OCI-LY7 (cell line): ENCODE measurements around the gene ZNF763. TPM values are rescaled to one million over a fixed set of nuclear protein-coding genes. Genes with fewer than 3 reads are reported as not detected.

ENCODE experiments used
- BruUV-seq: library from RNA; stranded (reverse); fragments of 400-500 nt; replicated peaks from 2 replicates; lab custom pipeline; 2021; lab: Mats Ljungman, UMichigan
- CTCF ChIA-PET: fragments of 300-600 bp; sonication (Branson Sonifier 250); formaldehyde crosslinking; loops from one replicate; lab custom pipeline; 2022; ENCODE audit warnings: antibody characterized with exemption; ENCODE audit not compliant: unreplicated experiment; lab: Charles Lee
- POLR2A ChIA-PET: fragments of 300-600 bp; sonication (Branson Sonifier 250); formaldehyde crosslinking; loops from one replicate; lab custom pipeline; 2022; ENCODE audit warnings: antibody characterized with exemption; lab: Charles Lee
- DNase-seq: peaks from one replicate; pipeline ENCODE4 v3.0.0-alpha.2; 2015; ENCODE audit warnings: low spot score
- H2AFZ ChIP-seq: fragments of 200-600 bp; sonication (generic), shearing (Covaris generic); 2 replicates; pipeline ENCODE4 v1.6.1; 2014; ENCODE audit warnings: mild to moderate bottlenecking, antibody characterized with exemption, low read length, moderate library complexity
- H3K27ac ChIP-seq: fragments of 200-600 bp; sonication (generic); 2 replicates; pipeline ENCODE4 v1.5.1; 2014; ENCODE audit warnings: mixed run types, low read depth, mild to moderate bottlenecking, moderate library complexity, low read length, inconsistent platforms; ENCODE audit not compliant: poor library complexity, severe bottlenecking
- H3K36me3 ChIP-seq: fragments of 200-600 bp; sonication (generic); 2 replicates; pipeline ENCODE4 v1.6.1; 2014; ENCODE audit warnings: mild to moderate bottlenecking, antibody characterized with exemption, low read length, moderate library complexity, mixed read lengths; ENCODE audit not compliant: insufficient read depth
- H3K4me1 ChIP-seq: fragments of 200-600 bp; sonication (generic); 2 replicates; pipeline ENCODE4 v1.5.1; 2014; ENCODE audit warnings: mild to moderate bottlenecking, low read length; ENCODE audit not compliant: insufficient read depth, poor library complexity, severe bottlenecking
- H3K4me2 ChIP-seq: fragments of 200-600 bp; sonication (generic); 2 replicates; pipeline ENCODE4 v1.6.1; 2014; ENCODE audit warnings: mild to moderate bottlenecking, low read length
- H3K4me3 ChIP-seq: fragments of 200-600 bp; sonication (generic); 2 replicates; pipeline ENCODE4 v1.5.1; 2014; ENCODE audit warnings: mild to moderate bottlenecking, low read depth, low read length; ENCODE audit not compliant: poor library complexity, severe bottlenecking
- H3K79me2 ChIP-seq: fragments of 200-600 bp; sonication (generic); 2 replicates; pipeline ENCODE4 v1.6.1; 2016; ENCODE audit warnings: low read depth, mild to moderate bottlenecking, low read length, moderate library complexity, mixed read lengths; ENCODE audit not compliant: insufficient read depth
- H3K9me2 ChIP-seq: fragments of 200-600 bp; sonication (generic); 2 replicates; pipeline ENCODE4 v1.6.1; 2016; ENCODE audit warnings: mild to moderate bottlenecking, low read length, mixed read lengths; ENCODE audit not compliant: insufficient read depth
- H3K9me3 ChIP-seq: fragments of 200-600 bp; sonication (generic); 2 replicates; pipeline ENCODE4 v1.6.1; 2014; ENCODE audit warnings: mild to moderate bottlenecking, mixed run types, low read length, mixed read lengths
- H4K20me1 ChIP-seq: fragments of 200-600 bp; sonication (generic); 2 replicates; pipeline ENCODE4 v1.6.1; 2014; ENCODE audit warnings: mild to moderate bottlenecking, antibody characterized with exemption, low read length, moderate library complexity, mixed read lengths; ENCODE audit not compliant: insufficient read depth
- CTCF ChIP-seq: fragments of 200-600 bp; sonication (generic); conservative IDR thresholded peaks from 2 replicates; pipeline ENCODE4 v1.5.1; 2014; ENCODE audit warnings: mild to moderate bottlenecking, antibody characterized with exemption, low read length, moderate library complexity, mixed read lengths
- EZH2phosphoT487 ChIP-seq: fragments of 200-600 bp; sonication (generic); IDR thresholded peaks from 2 replicates; pipeline ENCODE4 v1.6.1; 2018; ENCODE audit warnings: low read depth, borderline replicate concordance, mild to moderate bottlenecking, mixed run types, antibody characterized with exemption, low read length, moderate library complexity, mixed read lengths
- intact Hi-C: fragments of 100-400 bp; cut with micrococcal nuclease; formaldehyde crosslinking; loops from one replicate; pipeline ENCODE4 v1.10.0; 2022; ENCODE audit not compliant: unreplicated experiment
- total RNA-seq, 2 experiments: library from RNA; depleted of rRNA in 1 of 2; stranded (reverse); fragments of >200 nt in 1 of 2; shearing (Covaris generic) in 1 of 2; gene quantifications; 2 replicates each; pipeline ENCODE4 v1.2.3, GENCODE V29; 2014 to 2022

ZNF763 gene
- total RNA-seq, 2 experiments from 2014 or later = 2.7 to 6.2 TPM

GRCh38 chr19:11973019-11973810 lies 8.4 kb downstream of the ZNF763 start:
- POLR2A ChIA-PET = no interaction called here
- H3K4me3 ChIP-seq = no peak overlapping the region
- TF ChIP-seq CTCF = no peak
- no peak for TF ChIP-seq EZH2phosphoT487
- no peak for DNase-seq
- no peak overlapping the region for H3K4me2 ChIP-seq
- H2AFZ ChIP-seq = no peak overlapping the region
- H3K36me3 ChIP-seq = peaks cover 8% of the 10 kb centered on the region
- intact Hi-C loops = no loop called here
- H3K4me1 ChIP-seq = peaks cover 16% of the 10 kb centered on the region
- CTCF ChIA-PET = no interaction called here
- no TSS peak for BruUV-seq
- no peaks in the 10 kb centered on the region for H4K20me1 ChIP-seq
- no peak overlapping the region for H3K27ac ChIP-seq
- H3K9me3 ChIP-seq = peaks cover 10% of the 10 kb centered on the region; the same call in 1 of the 2 replicates
- H3K9me2 ChIP-seq = no peaks in the 10 kb centered on the region
- H3K79me2 ChIP-seq = no peaks in the 10 kb centered on the region

GRCh38 chr19:11978492-11979100 lies 13.8 kb downstream of the ZNF763 start:
- BruUV-seq = no TSS peak
- no peaks in the 10 kb centered on the region for H4K20me1 ChIP-seq
- intact Hi-C loops = no loop called here
- no peaks in the 10 kb centered on the region for H3K9me2 ChIP-seq
- DNase-seq = no peak
- ChIA-PET POLR2A (no interaction called here), CTCF (no interaction called here)
- H3K4me2 ChIP-seq = no peak overlapping the region
- peaks cover 58% of the 10 kb centered on the region for H3K9me3 ChIP-seq
- H3K79me2 ChIP-seq = no peaks in the 10 kb centered on the region
- TF ChIP-seq CTCF (no peak), EZH2phosphoT487 (no peak)
- no peak overlapping the region for H3K4me3 ChIP-seq
- peaks cover 26% of the 10 kb centered on the region for H3K4me1 ChIP-seq
- H3K36me3 ChIP-seq = peaks cover 44% of the 10 kb centered on the region
- no peak overlapping the region for H2AFZ ChIP-seq
- H3K27ac ChIP-seq = no peak overlapping the region

- no peak overlapping the region for H3K4me3 ChIP-seq
- H3K79me2 ChIP-seq = no peaks in the 10 kb centered on the region
- POLR2A ChIA-PET = no interaction called here
- no TSS peak for BruUV-seq
- H4K20me1 ChIP-seq = no peaks in the 10 kb centered on the region
- H3K9me2 ChIP-seq = no peaks in the 10 kb centered on the region
- intact Hi-C loops = no loop called here
- CTCF ChIA-PET = no interaction called here
- H2AFZ ChIP-seq = no peak overlapping the region
- DNase-seq = no peak
- TF ChIP-seq CTCF (no peak), EZH2phosphoT487 (no peak)
- peaks cover 60% of the 10 kb centered on the region for H3K9me3 ChIP-seq
- peaks cover 33% of the 10 kb centered on the region for H3K4me1 ChIP-seq
- peaks cover 44% of the 10 kb centered on the region for H3K36me3 ChIP-seq
- H3K27ac ChIP-seq = no peak overlapping the region
- H3K4me2 ChIP-seq = no peak overlapping the region
Measured at GRCh38 chr19:11979527-11979926, 14.7 kb downstream of the ZNF763 start.
